Ureter (tissue), 1 donor: ENCODE data around the gene ADH5. TPM values are rescaled to one million over a fixed set of nuclear protein-coding genes. Genes with fewer than 3 reads are reported as not detected.
"Not testable (repeated sequence)": the region's sequence is repeated elsewhere in the genome, so short reads cannot be mapped to it uniquely, and the experiment has no call there.

Experiments
- DNase-seq: peaks from one replicate; pipeline ENCODE4 v3.0.0-alpha.2; 2020; ENCODE audit warnings: low spot score
- total RNA-seq: library from RNA; stranded (reverse); gene quantifications from one replicate; pipeline ENCODE4 v1.2.4, GENCODE V29; 2023
- donor health status: DM: yes; HTN: yes; CAD: no.

Gene ADH5
- total RNA-seq, 1 donor from 2014 or later: 148 TPM

DNA sequence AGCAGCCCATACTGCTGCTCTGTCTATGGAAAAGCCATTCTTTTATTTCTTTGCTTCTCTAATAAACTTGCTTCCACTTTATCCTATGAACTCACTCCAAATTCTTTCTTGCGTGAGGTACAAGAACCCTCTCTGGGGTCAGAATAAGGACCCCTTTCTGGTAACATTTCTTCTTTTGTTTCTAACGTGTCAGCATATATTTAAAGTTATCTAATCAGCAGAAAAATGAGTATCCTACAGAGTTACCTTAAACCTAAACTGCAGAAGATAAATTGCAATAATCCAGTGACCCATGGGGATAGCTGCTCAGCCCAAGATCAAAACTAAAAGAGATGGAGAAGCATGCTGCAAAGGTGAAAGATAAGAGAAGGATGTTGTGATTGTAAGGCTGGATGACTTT lies 4.0 kb downstream of the ADH5 start:
- no peak for DNase-seq

GRCh38 chr4:99082192-99082591 lies 6.4 kb downstream of the ADH5 start:
- DNase-seq: no peak

- DNase-seq: not testable (repeated sequence)
These were observed 7.7 kb downstream of the ADH5 start for GRCh38 chr4:99080869-99081268.

GRCh38 chr4:99079625-99080295 lies 8.8 kb downstream of the ADH5 start:
- DNase-seq: no peak

DNA sequence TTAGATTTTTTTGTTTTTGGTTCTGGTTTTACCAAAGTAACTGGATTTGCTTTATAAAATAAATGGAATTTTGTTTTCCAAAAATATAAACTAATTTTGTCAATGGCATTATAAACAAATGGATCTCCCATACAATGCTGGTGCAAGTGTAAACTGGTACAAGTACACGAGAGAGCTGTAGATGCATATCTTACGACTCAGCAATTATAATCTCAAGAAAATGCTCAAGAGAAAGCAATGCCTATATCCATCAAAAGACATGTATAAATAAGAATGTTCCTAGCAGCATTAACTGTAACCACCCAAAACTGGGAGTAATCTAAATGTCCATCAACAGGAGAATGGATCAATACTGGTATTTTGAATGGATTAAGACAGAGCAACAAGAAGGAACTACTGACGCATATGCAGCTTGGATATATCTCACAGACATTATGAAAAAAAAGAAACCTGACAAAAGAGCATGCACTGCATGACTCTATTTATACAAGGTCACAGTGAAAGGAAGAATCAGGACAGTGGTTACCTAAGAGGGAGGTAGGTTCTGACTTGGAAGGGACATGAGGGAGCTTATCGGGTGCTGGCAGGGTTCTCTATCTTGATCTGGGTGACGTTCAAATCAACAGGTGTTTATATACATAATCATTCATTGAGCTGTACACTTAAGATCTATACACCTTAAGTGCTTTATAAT lies 9.5 kb downstream of the ADH5 start:
- DNase-seq: no peak

- DNase-seq: no peak
These were observed 10.3 kb downstream of the ADH5 start for GRCh38 chr4:99078336-99078735.

- no peak for DNase-seq
These were observed 11.4 kb downstream of the ADH5 start for GRCh38 chr4:99077177-99077576.

GRCh38 chr4:99076292-99076976 lies 12.2 kb downstream of the ADH5 start:
- no peak for DNase-seq

GRCh38 chr4:99074816-99075215 lies 13.8 kb downstream of the ADH5 start:
- no peak for DNase-seq

DNA sequence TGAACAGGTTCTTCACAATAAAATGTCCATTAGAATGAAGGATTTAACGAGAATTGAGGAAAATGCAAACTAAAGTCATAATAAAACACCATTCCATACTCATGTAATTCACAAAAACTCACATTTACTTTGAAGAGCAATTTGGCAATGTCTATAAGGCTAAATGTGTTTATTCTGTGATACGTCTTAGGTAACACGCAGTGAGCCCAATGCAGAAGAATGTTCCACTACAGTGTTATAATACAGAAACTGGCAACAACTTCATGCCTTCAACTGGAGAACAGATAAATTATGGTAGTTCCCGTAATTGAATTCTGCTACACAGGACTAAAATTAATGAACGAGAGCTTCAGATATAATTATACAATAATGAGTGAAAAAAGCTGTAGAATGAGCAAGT lies 17.4 kb downstream of the ADH5 start:
- no peak for DNase-seq

DNA sequence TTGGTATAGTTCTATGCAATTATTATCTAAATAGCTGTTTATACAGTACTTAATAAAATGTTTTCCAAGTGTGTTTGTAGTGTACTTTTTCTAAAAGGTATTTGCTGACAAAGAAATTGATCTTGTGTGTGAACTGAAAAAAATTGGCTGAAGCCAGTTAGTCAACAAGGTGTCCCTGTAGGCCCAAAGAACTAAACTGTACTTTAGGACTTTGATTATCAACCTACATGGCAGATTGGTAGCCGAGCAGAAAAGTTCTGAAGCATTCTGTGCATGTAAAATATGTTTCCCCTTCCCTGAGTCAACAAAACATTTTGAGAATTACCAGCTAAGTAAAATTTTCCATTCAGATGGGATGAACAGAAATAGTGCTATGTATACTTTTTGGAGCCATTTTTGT lies 21.0 kb downstream of the ADH5 start:
- DNase-seq: no peak

DNA sequence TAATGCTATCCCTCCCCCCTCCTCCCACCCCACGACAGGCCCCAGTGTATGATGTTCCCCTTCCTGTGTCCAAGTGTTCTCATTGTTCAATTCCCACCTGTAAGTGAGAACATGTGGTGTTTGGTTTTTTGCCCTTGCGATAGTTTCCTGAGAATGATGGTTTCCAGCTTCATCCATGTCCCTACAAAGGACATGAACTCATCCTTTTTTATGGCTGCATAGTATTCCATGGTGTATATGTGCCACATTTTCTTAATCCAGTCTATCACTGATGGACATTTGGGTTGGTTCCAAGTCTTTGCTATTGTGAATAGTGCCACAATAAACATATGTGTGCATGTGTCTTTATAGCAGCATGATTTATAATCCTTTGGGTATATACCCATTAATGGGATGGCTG lies 23.1 kb downstream of the ADH5 start:
- DNase-seq: not testable (repeated sequence)

- DNase-seq: no peak
These were observed 26.5 kb downstream of the ADH5 start for GRCh38 chr4:99062120-99062519.

DNA sequence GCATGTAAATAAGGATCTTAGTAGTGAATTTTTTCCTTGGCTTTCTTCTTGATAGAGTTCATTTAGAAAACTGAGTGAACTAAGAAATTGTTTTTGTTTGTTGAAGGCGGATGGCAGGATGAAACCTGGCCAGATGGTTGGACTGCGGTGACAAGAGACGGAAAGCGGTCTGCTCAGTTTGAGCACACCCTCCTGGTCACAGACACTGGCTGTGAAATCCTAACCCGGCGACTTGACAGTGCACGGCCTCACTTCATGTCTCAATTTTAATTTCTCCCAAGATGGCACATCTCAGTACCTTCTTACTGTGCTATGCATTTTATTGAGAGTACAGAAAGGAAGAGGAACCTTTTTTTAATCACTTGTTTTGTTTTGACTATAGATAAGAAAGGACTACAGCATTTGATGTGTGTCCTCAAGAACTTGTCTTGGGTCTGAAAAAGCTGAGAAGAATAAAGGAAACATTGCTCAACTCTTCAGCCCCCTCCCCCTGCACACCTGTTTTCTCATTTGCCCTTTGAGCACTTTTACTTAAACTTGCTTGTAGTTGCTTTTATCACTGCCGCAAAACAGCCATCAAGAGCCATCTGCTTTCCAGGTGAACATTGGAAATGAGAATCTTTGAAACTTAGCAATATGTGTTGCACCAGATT lies 27.4 kb downstream of the ADH5 start:
- DNase-seq: no peak

- no peak for DNase-seq
These were observed 29.0 kb downstream of the ADH5 start for GRCh38 chr4:99059550-99059949.

- no peak for DNase-seq
These were observed 30.4 kb downstream of the ADH5 start for GRCh38 chr4:99058228-99058627.

GRCh38 chr4:99054428-99054994 lies 34.1 kb downstream of the ADH5 start:
- DNase-seq: no peak

- no peak for DNase-seq
These were observed 35.7 kb downstream of the ADH5 start for GRCh38 chr4:99052902-99053301.

DNA sequence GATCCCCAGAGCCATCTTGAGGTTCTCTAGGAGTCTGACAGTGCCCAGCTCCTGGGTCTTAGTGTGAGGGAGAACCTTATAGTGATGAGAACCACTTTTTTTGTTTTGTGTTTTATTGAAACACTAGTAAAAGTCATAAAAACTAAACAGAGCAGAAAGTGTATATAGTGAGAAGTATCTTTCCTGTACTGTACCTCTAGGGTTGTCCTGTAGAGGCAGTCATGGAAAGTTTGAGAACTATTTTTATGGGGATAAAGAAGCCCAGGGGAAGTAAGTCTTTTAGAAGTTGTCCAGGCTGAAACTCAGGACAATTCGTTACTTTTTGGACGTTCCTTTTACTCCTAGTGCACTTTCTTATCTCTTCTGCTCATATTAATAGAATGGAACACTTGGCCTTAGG lies 40.9 kb downstream of the ADH5 start:
- no peak for DNase-seq

- no peak for DNase-seq
These were observed 45.2 kb downstream of the ADH5 start for GRCh38 chr4:99043346-99043745.

DNA sequence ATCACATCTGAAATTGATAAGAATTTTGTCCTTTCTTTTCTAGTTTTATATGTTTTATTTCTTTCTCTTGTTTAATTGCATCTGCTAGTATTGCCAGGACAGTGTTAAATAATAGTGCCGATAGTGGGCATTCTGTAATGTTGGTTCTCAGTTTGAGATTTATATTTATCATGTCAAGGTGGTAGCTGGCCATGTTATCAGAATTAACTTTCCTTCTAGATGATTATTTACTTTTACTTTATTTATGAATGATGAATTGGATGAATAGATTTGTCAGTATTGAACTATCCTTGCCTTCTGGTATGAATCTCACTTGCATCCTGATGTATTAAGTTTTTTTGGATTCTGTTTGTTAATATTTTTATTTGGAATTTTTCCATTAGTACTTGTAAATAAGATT lies 50.4 kb downstream of the ADH5 start:
- no peak for DNase-seq

DNA sequence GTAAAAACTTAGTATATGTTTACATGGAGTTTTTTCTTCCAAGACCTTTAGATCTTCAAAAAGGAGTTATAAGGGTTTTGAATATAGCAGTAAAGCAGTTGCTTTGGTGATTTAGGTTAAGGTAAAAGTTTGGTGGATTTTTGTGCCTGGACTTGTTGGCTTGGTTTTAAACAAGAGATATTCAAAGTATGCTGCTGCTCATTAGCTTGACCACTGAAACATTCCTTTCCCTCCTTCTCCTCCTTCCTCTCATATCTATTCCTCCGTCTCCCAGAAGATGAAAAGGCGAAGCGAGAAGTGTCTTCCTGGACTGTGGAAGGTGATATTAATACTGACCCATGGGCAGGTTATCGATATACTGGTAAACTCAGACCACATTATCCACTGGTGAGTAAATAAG lies 54.6 kb downstream of the ADH5 start:
- no peak for DNase-seq
